Stimulated activated CD8-positive, alpha-beta memory T cell treated with anti-CD3 and anti-CD28 coated beads, Interleukin-4, amount 100 ng/mL, for 4 hours (primary cell): ENCODE data around the gene COMP.

Experiments
- DNase-seq, 2 donors: peaks; one replicate each; pipeline ENCODE4 v3.0.0-alpha.2; 2020; ENCODE audit warnings: low read depth in 2 of 2, low spot score in 1 of 2

COMP gene

GRCh38 chr19:18770663-18771327 lies 20.3 kb downstream of the COMP start:
- no peak for DNase-seq

GRCh38 chr19:18769989-18770528 lies 21.0 kb downstream of the COMP start:
- no peak for DNase-seq

GRCh38 chr19:18768997-18769891 lies 21.9 kb downstream of the COMP start:
- DNase-seq, result no peak

- no peak for DNase-seq
Observed at GRCh38 chr19:18768046-18768771, 22.9 kb downstream of the COMP start.

- DNase-seq, result no peak
Observed at GRCh38 chr19:18765224-18765623, 25.9 kb downstream of the COMP start.

- no peak for DNase-seq
Observed at GRCh38 chr19:18764591-18765051, 26.5 kb downstream of the COMP start.

GRCh38 chr19:18763674-18764590 lies 27.2 kb downstream of the COMP start:
- no peak for DNase-seq

GRCh38 chr19:18762125-18763023 lies 28.7 kb downstream of the COMP start:
- DNase-seq, result no peak

- DNase-seq, result no peak
Observed at GRCh38 chr19:18761531-18762110, 29.5 kb downstream of the COMP start.

- DNase-seq, result no peak
Observed at GRCh38 chr19:18760440-18761383, 30.4 kb downstream of the COMP start.

GRCh38 chr19:18759995-18760426 lies 31.1 kb downstream of the COMP start:
- DNase-seq, result no peak

GRCh38 chr19:18759304-18759994 lies 31.7 kb downstream of the COMP start:
- no peak for DNase-seq

GRCh38 chr19:18756896-18757295 lies 34.2 kb downstream of the COMP start:
- DNase-seq, result no peak

- DNase-seq, result no peak
Observed at GRCh38 chr19:18754501-18754900, 36.6 kb downstream of the COMP start.

- DNase-seq, result no peak
Observed at GRCh38 chr19:18751571-18751970, 39.5 kb downstream of the COMP start.

- no peak for DNase-seq
Observed at GRCh38 chr19:18750295-18750970, 40.7 kb downstream of the COMP start.
